Body of pancreas (tissue), 4 donors: ENCODE measurements around the gene CD300LF. TPM values are rescaled to one million over a fixed set of nuclear protein-coding genes. Genes with fewer than 3 reads are reported as not detected.

ENCODE experiments used
- ATAC-seq: fragments of 150-250 bp; one replicate; pipeline ENCODE4 v1.9.1; 2016
- DNase-seq, 4 donors: peaks; one replicate each; pipeline ENCODE4 v3.0.0-alpha.2; 2019
- H3K27ac ChIP-seq, 4 donors: fragments of 200-600 bp; sonication (generic); 1 replicate in 3 of 4; 2 replicates in 1 of 4; pipeline versions ENCODE4 v1.5.1 to v1.6.1; 2016 to 2019; ENCODE audit warnings: mild to moderate bottlenecking in 1 of 4, mixed read lengths in 1 of 4, moderate library complexity in 1 of 4
- H3K27me3 ChIP-seq, 2 donors: fragments of 200-600 bp; sonication (generic); one replicate each; pipeline ENCODE4 v1.6.0; 2016; ENCODE audit warnings: mild to moderate bottlenecking in 1 of 2
- H3K36me3 ChIP-seq, 2 donors: fragments of 200-600 bp; sonication (generic); replicated peaks in 1 of 2; 2 replicates each; pipeline ENCODE4 v1.5.1; 2016; ENCODE audit warnings: low read depth in 2 of 2; ENCODE audit not compliant: insufficient read depth in 1 of 2
- H3K4me1 ChIP-seq: fragments of 200-600 bp; sonication (generic); one replicate; pipeline ENCODE4 v1.6.0; 2016
- H3K4me3 ChIP-seq, 2 donors: fragments of 200-600 bp; sonication (generic); 1 replicate in 1 of 2; 2 replicates in 1 of 2; pipeline ENCODE4 v1.5.1; 2016 to 2019
- H3K9me3 ChIP-seq, 3 donors: fragments of 200-600 bp; sonication (generic); 1 replicate in 2 of 3; 2 replicates in 1 of 3; pipeline ENCODE4 v1.5.1; 2016
- CTCF ChIP-seq, 7 experiments: fragments of 450-650 bp in 4 of 7; fragments of 200-600 bp in 3 of 7; sonication (generic) in 3 of 7; IDR thresholded peaks; one replicate each; pipeline ENCODE4 v1.5.1; 2016 to 2019; ENCODE audit warnings: antibody characterized with exemption in 7 of 7
- POLR2A ChIP-seq, 3 donors: fragments of 450-650 bp; IDR thresholded peaks; one replicate each; pipeline ENCODE4 v1.6.1; 2016; ENCODE audit warnings: antibody characterized with exemption in 3 of 3, mild to moderate bottlenecking in 2 of 3
- WGBS, 2 donors: methylation state at CpG; one replicate each; pipeline ENCODE4 v1.1.5; 2017; 5-methylcytosine and 5-hydroxymethylcytosine counted together
- intact Hi-C: fragments of 100-400 bp; cut with DNase I; formaldehyde crosslinking; loops from one replicate; pipeline ENCODE4 v1.15.1; 2023
- total RNA-seq, 2 donors: library from RNA; depleted of rRNA; stranded (reverse); fragments of >200 nt; gene quantifications; one replicate each; pipeline ENCODE4 v1.1.0, GENCODE V29; 2016

CD300LF gene
- total RNA-seq, 2 donors from 2014 or later: not detected

- intact Hi-C loops: no loop called here
- Histone ChIP-seq H3K27ac (peak overlapping the region; percentile 55 to 86 (median 82)), H3K27me3 (no peaks in the 10 kb centered on the region), H3K4me3 (no peak overlapping the region), H3K9me3 (no peaks in the 10 kb centered on the region), H3K4me1 (peaks cover 97% of the 10 kb centered on the region), H3K36me3 (no peaks in the 10 kb centered on the region)
- TF ChIP-seq CTCF (IDR thresholded peaks at IDR 0.05) (no peak), POLR2A (IDR thresholded peaks at IDR 0.05) (no peak)
- 44 to 50% methylated on average over 2 to 7 of the region's 9 CpGs for WGBS, 2 donors
- DNase-seq: no peak
- ATAC-seq: no peak
Measured at GRCh38 chr17:74759243-74759801, 46.6 kb upstream of the CD300LF start.

GRCh38 chr17:74758848-74759168 is 46.1 kb upstream of the CD300LF start:
- Histone ChIP-seq H3K9me3 (no peaks in the 10 kb centered on the region), H3K27me3 (no peaks in the 10 kb centered on the region), H3K4me3 (no peak overlapping the region), H3K27ac (peak overlapping the region in 3 of 4 donors; percentile 80 to 86 (median 83)), H3K4me1 (peaks cover 96% of the 10 kb centered on the region), H3K36me3 (no peaks in the 10 kb centered on the region)
- 40 to 80% methylated on average over 1 to 2 of the region's 2 CpGs for WGBS, 2 donors
- no peak for ATAC-seq
- intact Hi-C loops: no loop called here
- no peak for TF ChIP-seq CTCF (IDR thresholded peaks at IDR 0.05)
- TF ChIP-seq POLR2A (IDR thresholded peaks at IDR 0.05): no peak
- DNase-seq: no peak

- TF ChIP-seq CTCF (IDR thresholded peaks at IDR 0.05): no peak
- TF ChIP-seq POLR2A (IDR thresholded peaks at IDR 0.05): no peak
- H3K4me3 ChIP-seq: no peak overlapping the region
- intact Hi-C loops: no loop called here
- DNase-seq (peak in 2 of 4 donors; percentile 53 to 65), ATAC-seq (no peak)
- H3K27ac ChIP-seq: peak overlapping the region; percentile 36 to 86 (median 82)
- no peaks in the 10 kb centered on the region for H3K27me3 ChIP-seq
- H3K36me3 ChIP-seq: no peaks in the 10 kb centered on the region
- WGBS, 2 donors: 34 to 57% methylated on average over 19 to 26 of the region's 26 CpGs
- no peaks in the 10 kb centered on the region for H3K9me3 ChIP-seq
- H3K4me1 ChIP-seq: peaks cover 96% of the 10 kb centered on the region
Measured at GRCh38 chr17:74757931-74758847, 45.5 kb upstream of the CD300LF start.

- no peaks in the 10 kb centered on the region for H3K36me3 ChIP-seq
- no peak overlapping the region for H3K4me3 ChIP-seq
- 54 to 100% methylated on average over 2 to 3 of the region's 3 CpGs for WGBS, 2 donors
- ATAC-seq: no peak
- H3K27ac ChIP-seq: peak overlapping the region; percentile 36 to 86 (median 82)
- H3K4me1 ChIP-seq: peaks cover 96% of the 10 kb centered on the region
- peak in 2 of 4 donors; percentile 72 to 74 for DNase-seq
- intact Hi-C loops: no loop called here
- H3K27me3 ChIP-seq: no peaks in the 10 kb centered on the region
- TF ChIP-seq CTCF (IDR thresholded peaks at IDR 0.05) (no peak), POLR2A (IDR thresholded peaks at IDR 0.05) (no peak)
- H3K9me3 ChIP-seq: no peaks in the 10 kb centered on the region
Measured at GRCh38 chr17:74757502-74757901, 44.8 kb upstream of the CD300LF start.
